Gastroesophageal sphincter (tissue), 3 donors: Measurements from ENCODE around the gene SCN1A.

Experiments
- CTCF ChIP-seq, 4 experiments: fragments of 200-600 bp in 2 of 4; fragments of 450-650 bp in 2 of 4; sonication (generic) in 1 of 4; IDR thresholded peaks; one replicate each; pipeline ENCODE4 v1.5.1; 2017 to 2019; ENCODE audit warnings: antibody characterized with exemption in 4 of 4, mild to moderate bottlenecking in 2 of 4, moderate library complexity in 2 of 4
- EP300 ChIP-seq: sonication (generic); formaldehyde crosslinking; IDR thresholded peaks from one replicate; pipeline ENCODE4 v1.6.1; 2017; ENCODE audit warnings: antibody characterized with exemption, mild to moderate bottlenecking
- POLR2A ChIP-seq, 2 donors: fragments of 450-650 bp; IDR thresholded peaks; one replicate each; pipeline ENCODE4 v1.6.1; 2017; ENCODE audit warnings: antibody characterized with exemption in 2 of 2, mild to moderate bottlenecking in 2 of 2, moderate library complexity in 1 of 2
- POLR2AphosphoS5 ChIP-seq: sonication (generic); formaldehyde crosslinking; IDR thresholded peaks from one replicate; pipeline ENCODE4 v1.6.1; 2017; ENCODE audit warnings: antibody characterized with exemption

GRCh38 chr2:166060191-166060590 lies 67.6 kb downstream of the SCN1A start:
- TF ChIP-seq CTCF (IDR thresholded peaks at IDR 0.05) (no peak), POLR2A (IDR thresholded peaks at IDR 0.05) (no peak), EP300 (no peak), POLR2AphosphoS5 (no peak)
